ENCODE measurements around the gene CYB561. TPM values are rescaled to one million over a fixed set of nuclear protein-coding genes. Genes with fewer than 3 reads are reported as not detected.

Gene CYB561
- total RNA-seq, result 18.9 TPM
- long read RNA-seq, transcript CYB561-213 (5 exons, 2,344 nt), result major isoform, 30 of 59 reads
- long read RNA-seq, transcript CYB561-201 (6 exons, 3,001 nt), result minor isoform, 9 of 59 reads
- long read RNA-seq, partial matches to known transcripts, result 6 of 59 reads
- long read RNA-seq, other reads (novel, unspliced or antisense), result 7 of 59 reads

GRCh38 chr17:63445954-63446752, at the start of gene CYB561:
CYB561 (minus strand) TSS chr17:63446306; CDS start chr17:63437547, 8,759 bp downstream.
- intact Hi-C loops (cut with DNase I), result no loop called here
- ATAC-seq (ENCODE audit: poor library complexity), result peak; percentile 87

GRCh38 chr17:63495491-63495890, 49.4 kb upstream of the CYB561 start:
- ATAC-seq (ENCODE audit: poor library complexity), result no peak
- peak; percentile 32 for DNase-seq

More at GRCh38 chr17:63445954-63446752, at the start of gene CYB561:
- DNase-seq, result peak; percentile 86

GRCh38 chr17:63494300-63494928, 48.3 kb upstream of the CYB561 start:
- DNase-seq, result no peak
- intact Hi-C loops (cut with DNase I), result no loop called here

More at GRCh38 chr17:63495491-63495890, 49.4 kb upstream of the CYB561 start:
- intact Hi-C loops (cut with DNase I), result no loop called here

GRCh38 chr17:63493411-63493810, 47.3 kb upstream of the CYB561 start:
- DNase-seq, result no peak
- no peak for ATAC-seq (ENCODE audit: poor library complexity)
- intact Hi-C loops (cut with DNase I), result no loop called here

More at GRCh38 chr17:63494300-63494928, 48.3 kb upstream of the CYB561 start:
- ATAC-seq (ENCODE audit: poor library complexity), result no peak

- intact Hi-C loops (cut with DNase I), result no loop called here
- ATAC-seq (ENCODE audit: poor library complexity) (no peak), DNase-seq (no peak)
Observed at GRCh38 chr17:63492940-63493339, 46.8 kb upstream of the CYB561 start.

- intact Hi-C loops (cut with DNase I), result no loop called here
- ATAC-seq (ENCODE audit: poor library complexity) (no peak), DNase-seq (no peak)
Observed at GRCh38 chr17:63491977-63492618, 46.0 kb upstream of the CYB561 start.

- ATAC-seq (ENCODE audit: poor library complexity) (no peak), DNase-seq (no peak)
- intact Hi-C loops (cut with DNase I), result no loop called here
Observed at GRCh38 chr17:63491413-63491812, 45.3 kb upstream of the CYB561 start.

GRCh38 chr17:63490858-63491400, 44.8 kb upstream of the CYB561 start:
- intact Hi-C loops (cut with DNase I), result no loop called here
- DNase-seq (no peak), ATAC-seq (ENCODE audit: poor library complexity) (no peak)

- DNase-seq, result no peak
- intact Hi-C loops (cut with DNase I), result no loop called here
- ATAC-seq (ENCODE audit: poor library complexity), result peak; percentile 45
Observed at GRCh38 chr17:63490329-63490728, 44.2 kb upstream of the CYB561 start.

- ATAC-seq (ENCODE audit: poor library complexity) (no peak), DNase-seq (no peak)
- intact Hi-C loops (cut with DNase I), result no loop called here
Observed at GRCh38 chr17:63489291-63489690, 43.2 kb upstream of the CYB561 start.

- intact Hi-C loops (cut with DNase I), result no loop called here
- ATAC-seq (ENCODE audit: poor library complexity) (no peak), DNase-seq (no peak)
Observed at GRCh38 chr17:63488851-63489250, 42.7 kb upstream of the CYB561 start.

GRCh38 chr17:63487014-63487339, 40.9 kb upstream of the CYB561 start:
- ATAC-seq (ENCODE audit: poor library complexity) (no peak), DNase-seq (no peak)
- intact Hi-C loops (cut with DNase I), result no loop called here

- no peak for ATAC-seq (ENCODE audit: poor library complexity)
- DNase-seq, result no peak
- intact Hi-C loops (cut with DNase I), result no loop called here
Observed at GRCh38 chr17:63486317-63487013, 40.4 kb upstream of the CYB561 start.

GRCh38 chr17:63483655-63484575, 37.8 kb upstream of the CYB561 start:
- ATAC-seq (ENCODE audit: poor library complexity), result no peak
- no peak for DNase-seq
- intact Hi-C loops (cut with DNase I), result no loop called here

GRCh38 chr17:63483038-63483437, 36.9 kb upstream of the CYB561 start:
- ATAC-seq (ENCODE audit: poor library complexity) (no peak), DNase-seq (no peak)
- intact Hi-C loops (cut with DNase I), result no loop called here

- intact Hi-C loops (cut with DNase I), result no loop called here
- DNase-seq (no peak), ATAC-seq (ENCODE audit: poor library complexity) (no peak)
Observed at GRCh38 chr17:63482509-63482908, 36.4 kb upstream of the CYB561 start.

GRCh38 chr17:63481488-63481870, 35.4 kb upstream of the CYB561 start:
- intact Hi-C loops (cut with DNase I), result no loop called here
- ATAC-seq (ENCODE audit: poor library complexity) (no peak), DNase-seq (no peak)
